Measurements from ENCODE around the gene CCDC169.

The CCDC169 gene

GRCh38 chr13:36297366-36298338, at the start of gene CCDC169:
CCDC169 (minus strand) TSS chr13:36297814; CDS start chr13:36297719, 95 bp downstream.
- no peaks in the 10 kb centered on the region for H3K9me3 ChIP-seq (ENCODE audit: control insufficient read depth in 1 of 2, low read length in 2 of 2)
- no peaks in the 10 kb centered on the region for H3K36me3 ChIP-seq (ENCODE audit: control insufficient read depth in 1 of 2, insufficient read depth in 2 of 2, low read length in 2 of 2)
- H3K27ac ChIP-seq (ENCODE audit: low read length): peak within 1 kb of the TSS; percentile 70
- no peaks in the 10 kb centered on the region for H3K4me1 ChIP-seq (ENCODE audit: control insufficient read depth in 1 of 2, insufficient read depth in 2 of 2, low read length in 2 of 2)
- H3K4me3 ChIP-seq (ENCODE audit: low read depth in 1 of 2, low read length in 2 of 2): peak within 1 kb of the TSS; percentile 78 to 81
- H3K27me3 ChIP-seq (ENCODE audit: low read depth, low read length): no peaks in the 10 kb centered on the region

GRCh38 chr13:36346222-36347083, 48.8 kb upstream of the CCDC169 start, which contains the start of gene SPART:
SPART (minus strand) TSS chr13:36346394; CDS start chr13:36335830, 10,564 bp downstream.
- peaks cover 0 to 19% of the 10 kb centered on the region in 2 donors for H3K4me1 ChIP-seq (ENCODE audit: control insufficient read depth in 1 of 2, insufficient read depth in 2 of 2, low read length in 2 of 2)
- no peaks in the 10 kb centered on the region for H3K27me3 ChIP-seq (ENCODE audit: low read depth, low read length)
- H3K27ac ChIP-seq (ENCODE audit: low read length): peak within 1 kb of the TSS; percentile 96
- peak within 1 kb of the TSS; percentile 77 to 87 for H3K4me3 ChIP-seq (ENCODE audit: low read depth in 1 of 2, low read length in 2 of 2)
- H3K9me3 ChIP-seq (ENCODE audit: control insufficient read depth in 1 of 2, low read length in 2 of 2): no peaks in the 10 kb centered on the region
- H3K36me3 ChIP-seq (ENCODE audit: control insufficient read depth in 1 of 2, insufficient read depth in 2 of 2, low read length in 2 of 2): peaks cover 0 to 20% of the 10 kb centered on the region in 2 donors

- no peaks in the 10 kb centered on the region for H3K9me3 ChIP-seq (ENCODE audit: control insufficient read depth in 1 of 2, low read length in 2 of 2)
- no peaks in the 10 kb centered on the region for H3K27me3 ChIP-seq (ENCODE audit: low read depth, low read length)
- H3K36me3 ChIP-seq (ENCODE audit: control insufficient read depth in 1 of 2, insufficient read depth in 2 of 2, low read length in 2 of 2): peaks cover 0 to 20% of the 10 kb centered on the region in 2 donors
- H3K4me1 ChIP-seq (ENCODE audit: control insufficient read depth in 1 of 2, insufficient read depth in 2 of 2, low read length in 2 of 2): peaks cover 0 to 20% of the 10 kb centered on the region in 2 donors
- peak overlapping the region; percentile 77 to 87 for H3K4me3 ChIP-seq (ENCODE audit: low read depth in 1 of 2, low read length in 2 of 2)
- peak overlapping the region; percentile 96 for H3K27ac ChIP-seq (ENCODE audit: low read length)
Measured at GRCh38 chr13:36345438-36346221, 48.0 kb upstream of the CCDC169 start.

- Histone ChIP-seq H3K36me3 (ENCODE audit: control insufficient read depth in 1 of 2, insufficient read depth in 2 of 2, low read length in 2 of 2) (peaks cover 0 to 20% of the 10 kb centered on the region in 2 donors), H3K4me3 (ENCODE audit: low read depth in 1 of 2, low read length in 2 of 2) (peak overlapping the region; percentile 77 to 87), H3K9me3 (ENCODE audit: control insufficient read depth in 1 of 2, low read length in 2 of 2) (no peaks in the 10 kb centered on the region), H3K4me1 (ENCODE audit: control insufficient read depth in 1 of 2, insufficient read depth in 2 of 2, low read length in 2 of 2) (peaks cover 0 to 20% of the 10 kb centered on the region in 2 donors), H3K27ac (ENCODE audit: low read length) (peak overlapping the region; percentile 96), H3K27me3 (ENCODE audit: low read depth, low read length) (no peaks in the 10 kb centered on the region)
Measured at GRCh38 chr13:36344886-36345437, 47.3 kb upstream of the CCDC169 start.

- H3K4me3 ChIP-seq (ENCODE audit: low read depth in 1 of 2, low read length in 2 of 2): peak overlapping the region; percentile 77 to 87
- no peaks in the 10 kb centered on the region for H3K27me3 ChIP-seq (ENCODE audit: low read depth, low read length)
- peak overlapping the region; percentile 96 for H3K27ac ChIP-seq (ENCODE audit: low read length)
Measured at GRCh38 chr13:36344173-36344572, 46.6 kb upstream of the CCDC169 start.

GRCh38 chr13:36343766-36344165, 46.2 kb upstream of the CCDC169 start:
- Histone ChIP-seq H3K4me1 (ENCODE audit: control insufficient read depth in 1 of 2, insufficient read depth in 2 of 2, low read length in 2 of 2) (peaks cover 0 to 21% of the 10 kb centered on the region in 2 donors), H3K27me3 (ENCODE audit: low read depth, low read length) (no peaks in the 10 kb centered on the region), H3K36me3 (ENCODE audit: control insufficient read depth in 1 of 2, insufficient read depth in 2 of 2, low read length in 2 of 2) (peaks cover 0 to 20% of the 10 kb centered on the region in 2 donors), H3K4me3 (ENCODE audit: low read depth in 1 of 2, low read length in 2 of 2) (peak overlapping the region in 1 of 2 donors; percentile 77), H3K27ac (ENCODE audit: low read length) (peak overlapping the region; percentile 96), H3K9me3 (ENCODE audit: control insufficient read depth in 1 of 2, low read length in 2 of 2) (no peaks in the 10 kb centered on the region)

More at GRCh38 chr13:36344173-36344572, 46.6 kb upstream of the CCDC169 start:
- no peaks in the 10 kb centered on the region for H3K9me3 ChIP-seq (ENCODE audit: control insufficient read depth in 1 of 2, low read length in 2 of 2)
- peaks cover 0 to 20% of the 10 kb centered on the region in 2 donors for H3K4me1 ChIP-seq (ENCODE audit: control insufficient read depth in 1 of 2, insufficient read depth in 2 of 2, low read length in 2 of 2)
- peaks cover 0 to 20% of the 10 kb centered on the region in 2 donors for H3K36me3 ChIP-seq (ENCODE audit: control insufficient read depth in 1 of 2, insufficient read depth in 2 of 2, low read length in 2 of 2)

- no peaks in the 10 kb centered on the region for H3K9me3 ChIP-seq (ENCODE audit: control insufficient read depth in 1 of 2, low read length in 2 of 2)
- peaks cover 0 to 20% of the 10 kb centered on the region in 2 donors for H3K36me3 ChIP-seq (ENCODE audit: control insufficient read depth in 1 of 2, insufficient read depth in 2 of 2, low read length in 2 of 2)
- H3K27ac ChIP-seq (ENCODE audit: low read length): no peak overlapping the region
- H3K4me3 ChIP-seq (ENCODE audit: low read depth in 1 of 2, low read length in 2 of 2): no peak overlapping the region
- H3K4me1 ChIP-seq (ENCODE audit: control insufficient read depth in 1 of 2, insufficient read depth in 2 of 2, low read length in 2 of 2): peaks cover 0 to 29% of the 10 kb centered on the region in 2 donors
- H3K27me3 ChIP-seq (ENCODE audit: low read depth, low read length): no peaks in the 10 kb centered on the region
Measured at GRCh38 chr13:36342715-36343114, 45.1 kb upstream of the CCDC169 start.

GRCh38 chr13:36341718-36342117, 44.1 kb upstream of the CCDC169 start:
- H3K27ac ChIP-seq (ENCODE audit: low read length): no peak overlapping the region
- no peak overlapping the region for H3K4me3 ChIP-seq (ENCODE audit: low read depth in 1 of 2, low read length in 2 of 2)
- peaks cover 0 to 20% of the 10 kb centered on the region in 2 donors for H3K36me3 ChIP-seq (ENCODE audit: control insufficient read depth in 1 of 2, insufficient read depth in 2 of 2, low read length in 2 of 2)
- no peaks in the 10 kb centered on the region for H3K27me3 ChIP-seq (ENCODE audit: low read depth, low read length)
- no peaks in the 10 kb centered on the region for H3K9me3 ChIP-seq (ENCODE audit: control insufficient read depth in 1 of 2, low read length in 2 of 2)
- H3K4me1 ChIP-seq (ENCODE audit: control insufficient read depth in 1 of 2, insufficient read depth in 2 of 2, low read length in 2 of 2): peaks cover 0 to 29% of the 10 kb centered on the region in 2 donors

GRCh38 chr13:36339600-36340155, 42.1 kb upstream of the CCDC169 start:
- no peaks in the 10 kb centered on the region for H3K9me3 ChIP-seq (ENCODE audit: control insufficient read depth in 1 of 2, low read length in 2 of 2)
- peaks cover 0 to 34% of the 10 kb centered on the region in 2 donors for H3K4me1 ChIP-seq (ENCODE audit: control insufficient read depth in 1 of 2, insufficient read depth in 2 of 2, low read length in 2 of 2)
- H3K27ac ChIP-seq (ENCODE audit: low read length): no peak overlapping the region

More at GRCh38 chr13:36339600-36340155, 42.1 kb upstream of the CCDC169 start:
- no peak overlapping the region for H3K4me3 ChIP-seq (ENCODE audit: low read depth in 1 of 2, low read length in 2 of 2)
- H3K36me3 ChIP-seq (ENCODE audit: control insufficient read depth in 1 of 2, insufficient read depth in 2 of 2, low read length in 2 of 2): peaks cover 5 to 6% of the 10 kb centered on the region in 2 donors
- no peaks in the 10 kb centered on the region for H3K27me3 ChIP-seq (ENCODE audit: low read depth, low read length)

All from muscle layer of duodenum (tissue), 2 donors.